Activated gamma-delta T cell treated with Interleukin-2 at 50 U/mL for 16 hours (primary cell): Measurements from ENCODE around the gene GJC2.
"Not testable (repeated sequence)": the region's sequence is repeated elsewhere in the genome, so short reads cannot be mapped to it uniquely, and the experiment has no call there.

ENCODE experiments used
- DNase-seq: peaks from one replicate; pipeline ENCODE4 v3.0.0-alpha.2; 2020

GJC2 gene

GRCh38 chr1:228149406-228150119 is at the start of gene GJC2:
Gene GJC2, plus strand, starts transcription at chr1:228149930. Its CDS starts 7,829 bp downstream, at chr1:228157759.
- DNase-seq, result no peak

- no peak for DNase-seq
Measured at GRCh38 chr1:228100822-228101613, 48.7 kb upstream of the GJC2 start.

- DNase-seq, result no peak
Measured at GRCh38 chr1:228101614-228101993, 48.1 kb upstream of the GJC2 start.

- DNase-seq, result peak; percentile 59
Measured at GRCh38 chr1:228101994-228102790, 47.5 kb upstream of the GJC2 start.

- DNase-seq, result peak; percentile 92
Measured at GRCh38 chr1:228102791-228103620, 46.7 kb upstream of the GJC2 start, which contains the start of gene C1orf35. Gene C1orf35, minus strand, starts transcription at chr1:228103325. Its CDS starts 98 bp downstream, at chr1:228103227.

- DNase-seq, result no peak
Measured at GRCh38 chr1:228104526-228105269, 45.0 kb upstream of the GJC2 start.

- DNase-seq, result no peak
Measured at GRCh38 chr1:228105270-228105995, 44.3 kb upstream of the GJC2 start.

GRCh38 chr1:228105996-228106799 is 43.5 kb upstream of the GJC2 start:
- no peak for DNase-seq

- no peak for DNase-seq
Measured at GRCh38 chr1:228106800-228107054, 43.0 kb upstream of the GJC2 start.

- no peak for DNase-seq
Measured at GRCh38 chr1:228107636-228108035, 42.1 kb upstream of the GJC2 start.

GRCh38 chr1:228108055-228108690 is 41.6 kb upstream of the GJC2 start:
- DNase-seq, result no peak

GRCh38 chr1:228108742-228109072 is 41.0 kb upstream of the GJC2 start:
- no peak for DNase-seq

GRCh38 chr1:228109073-228109961 is 40.4 kb upstream of the GJC2 start, which contains the start of gene MRPL55:
Gene MRPL55, minus strand, starts transcription at chr1:228109299. Its CDS starts 1,039 bp downstream, at chr1:228108260.
- peak; percentile 99 for DNase-seq

- DNase-seq, result no peak
Measured at GRCh38 chr1:228109962-228110488, 39.7 kb upstream of the GJC2 start.

GRCh38 chr1:228110556-228110955 is 39.2 kb upstream of the GJC2 start:
- no peak for DNase-seq

- DNase-seq, result not testable (repeated sequence)
Measured at GRCh38 chr1:228111315-228111714, 38.4 kb upstream of the GJC2 start.

GRCh38 chr1:228112167-228112566 is 37.6 kb upstream of the GJC2 start:
- DNase-seq, result no peak

- DNase-seq, result no peak
Measured at GRCh38 chr1:228112617-228113016, 37.1 kb upstream of the GJC2 start.
